Activated CD8-positive, alpha-beta memory T cell treated with anti-CD3 and anti-CD28 coated beads, Interleukin-2, amount 10 ng/mL, durations not matched to agents 7 days and 5 days (primary cell): ENCODE measurements around the gene FBXL3. TPM values are rescaled to one million over a fixed set of nuclear protein-coding genes. Genes with fewer than 3 reads are reported as not detected.
"Not testable (repeated sequence)": the region's sequence is repeated elsewhere in the genome, so short reads cannot be mapped to it uniquely, and the experiment has no call there.

Experiments
- ATAC-seq: fragments of 150-1000 bp; cut with Tn5 transposase; one replicate; pipeline ENCODE4 v1.10.0; 2021; ENCODE audit warnings: moderate library complexity
- CTCF ChIA-PET: fragments of 350-600 bp; sonication (Branson Sonifier 250); formaldehyde crosslinking; loops from one replicate; lab custom pipeline; 2021; ENCODE audit warnings: antibody characterized with exemption; lab: Charles Lee
- DNase-seq: peaks from one replicate; pipeline ENCODE4 v3.0.0-alpha.2; 2020
- H3K27ac Mint-ChIP-seq: one replicate; pipeline ENCODE4 v1.8.0; 2021; ENCODE audit warnings: mild to moderate bottlenecking, mixed read lengths
- H3K27me3 Mint-ChIP-seq: one replicate; pipeline ENCODE4 v1.8.0; 2021; ENCODE audit warnings: mixed read lengths
- H3K36me3 Mint-ChIP-seq: one replicate; pipeline ENCODE4 v1.8.0; 2021; ENCODE audit warnings: mild to moderate bottlenecking, mixed read lengths
- H3K4me1 Mint-ChIP-seq: one replicate; pipeline ENCODE4 v1.8.0; 2021; ENCODE audit warnings: mixed read lengths
- H3K4me3 Mint-ChIP-seq: one replicate; pipeline ENCODE4 v1.8.0; 2021; ENCODE audit warnings: mild to moderate bottlenecking, moderate library complexity, mixed read lengths
- H3K9me3 Mint-ChIP-seq: one replicate; pipeline ENCODE4 v1.8.0; 2022; ENCODE audit warnings: low read depth, mixed read lengths
- total RNA-seq, 2 experiments: library from RNA; stranded (reverse); gene quantifications; one replicate each; pipeline ENCODE4 v1.2.3, GENCODE V29; 2021

The FBXL3 gene
- total RNA-seq, 2 experiments from 2014 or later, result 29.9 to 37.0 TPM

DNA sequence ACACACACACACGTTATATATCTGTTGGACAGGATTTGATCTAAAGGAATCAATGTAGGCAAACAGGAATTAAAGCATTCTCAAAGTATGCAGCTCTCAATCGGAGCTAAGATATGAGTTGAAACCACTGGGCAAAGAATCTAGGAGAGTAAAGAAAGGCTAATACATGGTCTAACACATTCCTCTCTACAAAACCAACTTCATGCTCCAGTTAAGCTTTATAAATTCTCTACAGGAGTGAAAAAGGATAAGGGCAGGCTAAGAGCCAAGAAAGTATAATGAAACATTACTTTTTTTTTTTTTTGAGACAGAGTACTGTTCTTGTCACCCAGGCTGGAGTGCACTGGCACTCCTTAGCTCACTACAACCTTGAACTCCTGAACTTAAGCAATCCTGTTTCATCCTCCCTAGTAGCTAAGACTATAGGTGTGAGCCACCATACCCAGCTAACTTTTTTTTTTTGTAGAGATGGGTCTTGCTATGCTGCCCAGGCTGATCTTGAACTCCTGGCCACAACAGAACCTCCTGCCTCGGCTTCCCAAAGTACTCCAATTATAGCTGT is 10.6 kb downstream of the FBXL3 start:
- H3K27me3 Mint-ChIP-seq, result no peaks in the 10 kb centered on the region
- H3K36me3 Mint-ChIP-seq, result peaks cover 56% of the 10 kb centered on the region

DNA sequence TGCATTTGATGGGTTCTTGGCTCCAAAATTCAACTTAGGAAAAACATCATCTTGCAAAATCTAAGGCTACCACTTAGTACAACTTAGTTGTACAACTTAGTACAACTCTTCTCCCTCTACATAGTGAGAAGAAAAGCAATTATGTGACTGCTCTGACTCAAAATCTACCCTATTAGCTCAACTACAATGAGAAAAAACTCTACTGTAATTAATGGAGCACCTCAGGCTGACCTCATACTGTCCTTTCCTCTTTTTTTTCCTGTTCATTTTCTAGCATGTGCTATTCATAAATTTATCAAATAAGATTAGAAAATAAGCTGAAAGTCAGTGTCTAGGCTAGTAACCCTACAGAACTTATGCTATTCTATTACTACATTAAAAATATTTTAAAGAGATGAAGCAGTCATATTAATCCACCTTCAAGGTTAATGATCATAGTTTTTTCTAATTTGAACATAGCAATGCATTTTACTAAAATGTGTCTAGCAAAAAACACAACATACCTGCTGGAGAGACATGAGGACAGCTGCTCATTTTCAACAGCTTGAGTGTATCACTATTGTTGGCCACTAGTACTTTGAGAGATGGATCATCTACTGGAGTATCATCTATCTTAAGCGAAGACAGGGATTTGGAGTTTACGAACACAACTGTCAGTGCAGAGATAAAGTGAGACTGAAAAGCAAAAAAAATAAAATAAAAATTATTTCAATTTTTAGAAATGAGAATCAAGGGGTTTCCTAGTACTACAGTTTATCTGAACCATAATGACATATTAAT is 11.9 kb downstream of the FBXL3 start:
- CTCF ChIA-PET, result interaction anchor here (1.4 kb wide), 1 partner anchor 11 kb away, joined by 4 read pairs; no protein-coding TSS in a partner anchor
- Mint-ChIP-seq H3K4me3 (no peak overlapping the region), H3K36me3 (peaks cover 61% of the 10 kb centered on the region), H3K27ac (no peak overlapping the region), H3K4me1 (peaks cover 18% of the 10 kb centered on the region), H3K27me3 (no peaks in the 10 kb centered on the region), H3K9me3 (no peaks in the 10 kb centered on the region)
- DNase-seq (no peak), ATAC-seq (no peak)

More for the DNA sequence above, 10.6 kb downstream of the FBXL3 start:
- CTCF ChIA-PET, result interaction anchor here (1.0 to 1.6 kb wide), 4 partner anchors 11 to 23 kb away, joined by 3 to 5 read pairs (median 4); partner anchors contain the start of gene FBXL3
- no peak for DNase-seq
- no peak for ATAC-seq
- peaks cover 19% of the 10 kb centered on the region for H3K4me1 Mint-ChIP-seq
- no peaks in the 10 kb centered on the region for H3K9me3 Mint-ChIP-seq
- H3K27ac Mint-ChIP-seq, result no peak overlapping the region
- H3K4me3 Mint-ChIP-seq, result no peak overlapping the region

- Mint-ChIP-seq H3K9me3 (no peaks in the 10 kb centered on the region), H3K4me1 (peaks cover 24% of the 10 kb centered on the region), H3K4me3 (no peak overlapping the region), H3K36me3 (peaks cover 69% of the 10 kb centered on the region), H3K27ac (no peak overlapping the region), H3K27me3 (no peaks in the 10 kb centered on the region)
- CTCF ChIA-PET, result interaction anchor here (0.8 to 1.4 kb wide), 2 partner anchors 9 to 13 kb away, joined by 3 to 4 read pairs; no protein-coding TSS in a partner anchor
- DNase-seq (no peak), ATAC-seq (no peak)
These were observed 13.0 kb downstream of the FBXL3 start for GRCh38 chr13:77013853-77014542.

- not testable (repeated sequence) for ATAC-seq, H3K27me3 Mint-ChIP-seq, H3K27ac Mint-ChIP-seq, H3K4me3 Mint-ChIP-seq, H3K9me3 Mint-ChIP-seq, DNase-seq
- H3K4me1 Mint-ChIP-seq, result peaks cover 29% of the 10 kb centered on the region
- peaks cover 57% of the 10 kb centered on the region for H3K36me3 Mint-ChIP-seq
- CTCF ChIA-PET, result interaction anchor here (1.4 to 2.3 kb wide), 2 partner anchors 8 to 20 kb away, joined by 4 to 6 read pairs; no protein-coding TSS in a partner anchor
These were observed 17.2 kb downstream of the FBXL3 start for GRCh38 chr13:77009719-77010118.

DNA sequence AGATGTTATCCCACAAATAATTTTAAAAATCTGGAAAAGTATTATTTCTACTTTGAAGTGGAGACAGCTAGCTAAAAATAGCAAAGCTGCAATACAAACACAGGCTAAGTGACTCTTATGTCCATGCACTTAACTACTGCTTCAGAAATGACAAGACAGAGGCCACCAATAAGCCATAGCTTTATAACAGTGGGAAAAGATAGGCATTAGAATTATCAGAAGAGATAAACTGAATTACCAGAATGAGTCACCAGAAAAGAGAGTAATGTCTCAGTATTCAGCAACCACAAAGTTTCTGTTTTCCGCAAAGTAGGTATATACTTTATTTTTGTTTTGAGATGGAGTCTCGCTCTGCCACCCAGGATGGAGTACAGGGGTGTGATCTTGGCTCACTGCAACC is 17.9 kb downstream of the FBXL3 start:
- peaks cover 51% of the 10 kb centered on the region for H3K36me3 Mint-ChIP-seq
- no peak overlapping the region for H3K4me3 Mint-ChIP-seq
- no peaks in the 10 kb centered on the region for H3K27me3 Mint-ChIP-seq
- CTCF ChIA-PET, result interaction anchor here (2.3 kb wide), 1 partner anchor 8 kb away, joined by 6 read pairs; no protein-coding TSS in a partner anchor
- H3K9me3 Mint-ChIP-seq, result no peaks in the 10 kb centered on the region
- ATAC-seq (peak; percentile 91), DNase-seq (no peak)
- H3K4me1 Mint-ChIP-seq, result peaks cover 29% of the 10 kb centered on the region
- H3K27ac Mint-ChIP-seq, result peak overlapping the region; percentile 69

- ATAC-seq, result peak; percentile 56
- not testable (repeated sequence) for DNase-seq, H3K27me3 Mint-ChIP-seq, H3K9me3 Mint-ChIP-seq, H3K4me3 Mint-ChIP-seq
- peak overlapping the region; percentile 69 for H3K27ac Mint-ChIP-seq
- H3K4me1 Mint-ChIP-seq, result peaks cover 29% of the 10 kb centered on the region
- H3K36me3 Mint-ChIP-seq, result peaks cover 45% of the 10 kb centered on the region
- CTCF ChIA-PET, result interaction anchor here (2.3 kb wide), 1 partner anchor 7 kb away, joined by 6 read pairs; no protein-coding TSS in a partner anchor
These were observed 18.6 kb downstream of the FBXL3 start for GRCh38 chr13:77008337-77008736.

- Mint-ChIP-seq H3K9me3 (no peaks in the 10 kb centered on the region), H3K27ac (peak overlapping the region; percentile 15), H3K36me3 (peaks cover 31% of the 10 kb centered on the region), H3K27me3 (no peaks in the 10 kb centered on the region), H3K4me1 (peaks cover 16% of the 10 kb centered on the region), H3K4me3 (no peak overlapping the region)
- CTCF ChIA-PET, result interaction anchor here (0.7 to 2.3 kb wide), 13 partner anchors 9 to 1133 kb away, joined by 3 to 14 read pairs (median 5); partner anchors contain the start of genes CLN5 and FBXL3
- ATAC-seq, result no peak
- no peak for DNase-seq
These were observed 24.3 kb downstream of the FBXL3 start for GRCh38 chr13:77002590-77003190.

- Mint-ChIP-seq H3K27me3 (no peaks in the 10 kb centered on the region), H3K27ac (no peak overlapping the region), H3K4me1 (peaks cover 14% of the 10 kb centered on the region), H3K9me3 (no peaks in the 10 kb centered on the region), H3K4me3 (no peak overlapping the region), H3K36me3 (peaks cover 29% of the 10 kb centered on the region)
- ATAC-seq (no peak), DNase-seq (no peak)
- CTCF ChIA-PET, result interaction anchor here (0.7 to 2.3 kb wide), 12 partner anchors 8 to 1133 kb away, joined by 3 to 14 read pairs (median 4); partner anchors contain the start of genes CLN5 and FBXL3
These were observed 24.9 kb downstream of the FBXL3 start for GRCh38 chr13:77001963-77002587.

DNA sequence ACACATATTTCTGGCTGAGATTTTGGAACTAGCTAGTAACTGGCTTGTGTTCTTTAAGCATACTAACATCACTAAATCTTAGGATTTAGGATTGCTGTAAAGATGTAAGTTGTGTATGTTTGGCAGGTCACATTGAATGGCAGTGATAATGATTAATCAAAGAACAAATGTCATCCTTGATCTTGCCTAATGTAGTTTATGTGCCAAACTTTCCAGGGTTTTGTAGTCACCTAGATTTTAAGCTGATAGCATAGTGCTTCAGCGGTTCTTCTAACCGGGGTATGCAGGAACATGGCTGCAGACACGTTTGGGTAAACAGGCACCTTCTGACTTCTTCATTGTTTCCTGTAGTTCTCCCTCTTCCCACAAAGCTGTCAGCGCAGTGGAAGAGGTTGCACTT is 25.4 kb downstream of the FBXL3 start:
- Mint-ChIP-seq H3K27ac (no peak overlapping the region), H3K9me3 (no peaks in the 10 kb centered on the region), H3K4me1 (peaks cover 13% of the 10 kb centered on the region), H3K4me3 (no peak overlapping the region), H3K36me3 (peaks cover 30% of the 10 kb centered on the region), H3K27me3 (no peaks in the 10 kb centered on the region)
- CTCF ChIA-PET, result interaction anchor here (0.9 to 2.3 kb wide), 11 partner anchors 8 to 1132 kb away, joined by 3 to 14 read pairs (median 4); partner anchors contain the start of genes CLN5 and FBXL3
- no peak for ATAC-seq
- no peak for DNase-seq

- Mint-ChIP-seq H3K36me3 (peaks cover 37% of the 10 kb centered on the region), H3K4me3 (no peak overlapping the region), H3K4me1 (peaks cover 13% of the 10 kb centered on the region), H3K9me3 (no peaks in the 10 kb centered on the region), H3K27me3 (no peaks in the 10 kb centered on the region), H3K27ac (no peak overlapping the region)
- ATAC-seq (no peak), DNase-seq (no peak)
- CTCF ChIA-PET, result interaction anchor here (1.4 to 2.3 kb wide), 2 partner anchors 20 kb away, joined by 4 to 14 read pairs; no protein-coding TSS in a partner anchor
These were observed 26.5 kb downstream of the FBXL3 start for GRCh38 chr13:77000475-77000874.

DNA sequence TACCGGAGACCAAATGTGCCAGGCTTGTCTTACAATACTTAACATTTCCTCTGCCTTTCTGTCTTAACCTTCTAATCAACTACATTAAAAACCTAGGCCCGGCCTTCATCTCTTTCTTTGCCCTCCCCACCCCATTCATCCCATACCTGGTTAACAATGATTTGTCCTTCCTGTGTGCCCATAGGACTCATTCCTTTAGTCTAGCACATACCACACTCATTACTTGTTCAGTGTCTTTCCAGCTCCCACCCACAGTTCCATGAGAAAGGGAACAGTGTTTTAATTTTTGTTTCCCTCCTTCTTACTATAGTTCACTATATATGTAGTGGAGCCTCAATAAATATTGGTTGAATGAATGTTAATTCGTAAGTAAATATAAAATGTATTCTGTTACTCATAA is 32.7 kb downstream of the FBXL3 start:
- H3K27ac Mint-ChIP-seq, result no peak overlapping the region
- no peak overlapping the region for H3K4me3 Mint-ChIP-seq

DNA sequence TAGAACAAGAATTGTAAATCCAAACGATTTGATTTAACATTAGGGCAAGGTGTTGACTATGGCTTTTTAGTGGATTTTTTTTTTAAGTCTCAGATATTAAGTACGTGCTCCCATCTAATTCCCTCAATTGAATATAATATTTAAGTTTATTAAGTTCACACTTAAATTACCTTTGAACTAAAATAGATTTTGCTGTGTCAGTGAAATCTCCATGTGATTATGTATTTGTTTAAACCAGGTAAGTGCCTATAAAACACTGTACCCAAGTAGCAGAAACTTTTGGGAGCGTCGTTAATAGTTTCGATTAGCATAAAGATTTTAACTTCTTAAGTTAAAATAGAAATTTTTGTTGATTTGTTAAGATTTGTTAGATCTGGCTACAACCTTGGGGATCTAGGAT is 33.5 kb downstream of the FBXL3 start:
- CTCF ChIA-PET, result interaction anchor here (1.0 to 5.1 kb wide), 7 partner anchors 8 to 33 kb away, joined by 3 to 28 read pairs (median 5); partner anchors contain the start of gene FBXL3
- peaks cover 36% of the 10 kb centered on the region for H3K4me1 Mint-ChIP-seq
- no peaks in the 10 kb centered on the region for H3K9me3 Mint-ChIP-seq
- ATAC-seq (no peak), DNase-seq (no peak)
- peaks cover 21% of the 10 kb centered on the region for H3K36me3 Mint-ChIP-seq
- H3K27me3 Mint-ChIP-seq, result peaks cover 20% of the 10 kb centered on the region
- H3K27ac Mint-ChIP-seq, result no peak overlapping the region
- peak overlapping the region; percentile 92 for H3K4me3 Mint-ChIP-seq

More for the DNA sequence above, 32.7 kb downstream of the FBXL3 start:
- CTCF ChIA-PET, result interaction anchor here (1.1 to 5.1 kb wide), 3 partner anchors 9 to 22 kb away, joined by 5 to 28 read pairs (median 5); no protein-coding TSS in a partner anchor
- DNase-seq (no peak), ATAC-seq (no peak)
- no peaks in the 10 kb centered on the region for H3K9me3 Mint-ChIP-seq
- peaks cover 26% of the 10 kb centered on the region for H3K36me3 Mint-ChIP-seq
- peaks cover 15% of the 10 kb centered on the region for H3K27me3 Mint-ChIP-seq
- peaks cover 36% of the 10 kb centered on the region for H3K4me1 Mint-ChIP-seq
